ENCODE measurements around the gene PRRT4.

Gene PRRT4

DNA sequence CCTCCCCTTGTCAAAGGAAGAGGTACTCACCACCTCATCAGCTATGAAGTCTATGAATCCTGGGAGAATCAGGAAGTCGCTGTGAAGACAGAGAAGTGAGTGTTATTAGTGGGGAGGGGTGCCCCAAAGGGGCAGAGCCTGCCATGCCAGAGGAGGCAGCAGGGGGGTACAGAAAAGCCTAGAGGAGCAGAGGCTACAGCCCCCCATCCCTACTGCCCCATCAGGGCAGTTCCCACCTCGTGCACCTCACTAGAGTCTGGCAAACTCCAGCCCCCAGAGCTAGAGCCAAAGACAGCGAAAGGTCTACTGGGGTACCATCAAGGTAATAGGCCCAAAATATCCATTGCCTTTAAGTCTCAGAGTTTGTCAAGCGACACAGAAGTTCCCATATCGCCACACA is 42.2 kb upstream of the PRRT4 start:
- Histone ChIP-seq H3K4me1 (ENCODE audit: control insufficient read depth, insufficient read depth, low read length) (no peaks in the 10 kb centered on the region; the same call in 1 of the 2 replicates), H3K36me3 (ENCODE audit: control insufficient read depth in 2 of 2, insufficient read depth in 1 of 2, low read length in 2 of 2) (peaks cover 4 to 40% of the 10 kb centered on the region in 2 experiments; a peak in 2 of 3 replicates), H3K4me3 (ENCODE audit: low read depth, low read length) (no peak overlapping the region), H3K27ac (ENCODE audit: extremely low read depth, low read depth, low read length) (no peak overlapping the region), H3K9me3 (ENCODE audit: control insufficient read depth, insufficient read depth, low read depth, low read length) (no peaks in the 10 kb centered on the region)
- no peak for TF ChIP-seq ZNF585B (tag by site-specific recombination; IDR thresholded peaks at IDR 0.05)
- TF ChIP-seq ZNF341 (tag by site-specific recombination; IDR thresholded peaks at IDR 0.05; ENCODE audit: low read depth), result peak; percentile 48; the same call in 1 of the 2 replicates
- TF ChIP-seq YY1 (tag by site-specific recombination; IDR thresholded peaks at IDR 0.05), result no peak
- POLR2A ChIA-PET, result no interaction called here
- CTCF ChIA-PET, result interaction anchor here (0.5 to 7.3 kb wide), 5 partner anchors 22 to 735 kb away, joined by 3 to 160 read pairs (median 10); no protein-coding TSS in a partner anchor

- no peak for TF ChIP-seq ZNF114 (tag by site-specific recombination; IDR thresholded peaks at IDR 0.05)
- no peak for TF ChIP-seq ZNF747 (tag by site-specific recombination; IDR thresholded peaks at IDR 0.05)
- TF ChIP-seq ZNF645 (tag by site-specific recombination; IDR thresholded peaks at IDR 0.05), result no peak
- no peak for TF ChIP-seq ZNF555 (tag by site-specific recombination; conservative IDR thresholded peaks at IDR 0.05)
- TF ChIP-seq ZEB2 (tag by site-specific recombination; IDR thresholded peaks at IDR 0.05), result no peak
- TF ChIP-seq, protein P1, sequence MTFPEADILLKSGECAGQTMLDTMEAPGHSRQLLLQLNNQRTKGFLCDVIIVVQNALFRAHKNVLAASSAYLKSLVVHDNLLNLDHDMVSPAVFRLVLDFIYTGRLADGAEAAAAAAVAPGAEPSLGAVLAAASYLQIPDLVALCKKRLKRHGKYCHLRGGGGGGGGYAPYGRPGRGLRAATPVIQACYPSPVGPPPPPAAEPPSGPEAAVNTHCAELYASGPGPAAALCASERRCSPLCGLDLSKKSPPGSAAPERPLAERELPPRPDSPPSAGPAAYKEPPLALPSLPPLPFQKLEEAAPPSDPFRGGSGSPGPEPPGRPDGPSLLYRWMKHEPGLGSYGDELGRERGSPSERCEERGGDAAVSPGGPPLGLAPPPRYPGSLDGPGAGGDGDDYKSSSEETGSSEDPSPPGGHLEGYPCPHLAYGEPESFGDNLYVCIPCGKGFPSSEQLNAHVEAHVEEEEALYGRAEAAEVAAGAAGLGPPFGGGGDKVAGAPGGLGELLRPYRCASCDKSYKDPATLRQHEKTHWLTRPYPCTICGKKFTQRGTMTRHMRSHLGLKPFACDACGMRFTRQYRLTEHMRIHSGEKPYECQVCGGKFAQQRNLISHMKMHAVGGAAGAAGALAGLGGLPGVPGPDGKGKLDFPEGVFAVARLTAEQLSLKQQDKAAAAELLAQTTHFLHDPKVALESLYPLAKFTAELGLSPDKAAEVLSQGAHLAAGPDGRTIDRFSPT (tag by site-specific recombination; IDR thresholded peaks at IDR 0.05), result no peak
- no peak for TF ChIP-seq ZBTB8A (tag by site-specific recombination; IDR thresholded peaks at IDR 0.05)
- TF ChIP-seq, protein P2, sequence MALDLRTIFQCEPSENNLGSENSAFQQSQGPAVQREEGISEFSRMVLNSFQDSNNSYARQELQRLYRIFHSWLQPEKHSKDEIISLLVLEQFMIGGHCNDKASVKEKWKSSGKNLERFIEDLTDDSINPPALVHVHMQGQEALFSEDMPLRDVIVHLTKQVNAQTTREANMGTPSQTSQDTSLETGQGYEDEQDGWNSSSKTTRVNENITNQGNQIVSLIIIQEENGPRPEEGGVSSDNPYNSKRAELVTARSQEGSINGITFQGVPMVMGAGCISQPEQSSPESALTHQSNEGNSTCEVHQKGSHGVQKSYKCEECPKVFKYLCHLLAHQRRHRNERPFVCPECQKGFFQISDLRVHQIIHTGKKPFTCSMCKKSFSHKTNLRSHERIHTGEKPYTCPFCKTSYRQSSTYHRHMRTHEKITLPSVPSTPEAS (tag by site-specific recombination; IDR thresholded peaks at IDR 0.05), result no peak
- TF ChIP-seq TCF7L2 (IDR thresholded peaks at IDR 0.05; ENCODE audit: borderline replicate concordance, low read depth, low read length), result no peak
- no peak for TF ChIP-seq ZNF366 (tag by site-specific recombination; conservative IDR thresholded peaks at IDR 0.05)
- TF ChIP-seq ZNF37A (tag by site-specific recombination; IDR thresholded peaks at IDR 0.05), result no peak
- TF ChIP-seq, protein P3, sequence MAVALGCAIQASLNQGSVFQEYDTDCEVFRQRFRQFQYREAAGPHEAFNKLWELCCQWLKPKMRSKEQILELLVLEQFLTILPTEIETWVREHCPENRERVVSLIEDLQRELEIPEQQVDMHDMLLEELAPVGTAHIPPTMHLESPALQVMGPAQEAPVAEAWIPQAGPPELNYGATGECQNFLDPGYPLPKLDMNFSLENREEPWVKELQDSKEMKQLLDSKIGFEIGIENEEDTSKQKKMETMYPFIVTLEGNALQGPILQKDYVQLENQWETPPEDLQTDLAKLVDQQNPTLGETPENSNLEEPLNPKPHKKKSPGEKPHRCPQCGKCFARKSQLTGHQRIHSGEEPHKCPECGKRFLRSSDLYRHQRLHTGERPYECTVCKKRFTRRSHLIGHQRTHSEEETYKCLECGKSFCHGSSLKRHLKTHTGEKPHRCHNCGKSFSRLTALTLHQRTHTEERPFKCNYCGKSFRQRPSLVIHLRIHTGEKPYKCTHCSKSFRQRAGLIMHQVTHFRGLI (tag by site-specific recombination; IDR thresholded peaks at IDR 0.05), result no peak
- no peak for TF ChIP-seq ZNF501 (tag by site-specific recombination; IDR thresholded peaks at IDR 0.05)
- TF ChIP-seq, protein P4, sequence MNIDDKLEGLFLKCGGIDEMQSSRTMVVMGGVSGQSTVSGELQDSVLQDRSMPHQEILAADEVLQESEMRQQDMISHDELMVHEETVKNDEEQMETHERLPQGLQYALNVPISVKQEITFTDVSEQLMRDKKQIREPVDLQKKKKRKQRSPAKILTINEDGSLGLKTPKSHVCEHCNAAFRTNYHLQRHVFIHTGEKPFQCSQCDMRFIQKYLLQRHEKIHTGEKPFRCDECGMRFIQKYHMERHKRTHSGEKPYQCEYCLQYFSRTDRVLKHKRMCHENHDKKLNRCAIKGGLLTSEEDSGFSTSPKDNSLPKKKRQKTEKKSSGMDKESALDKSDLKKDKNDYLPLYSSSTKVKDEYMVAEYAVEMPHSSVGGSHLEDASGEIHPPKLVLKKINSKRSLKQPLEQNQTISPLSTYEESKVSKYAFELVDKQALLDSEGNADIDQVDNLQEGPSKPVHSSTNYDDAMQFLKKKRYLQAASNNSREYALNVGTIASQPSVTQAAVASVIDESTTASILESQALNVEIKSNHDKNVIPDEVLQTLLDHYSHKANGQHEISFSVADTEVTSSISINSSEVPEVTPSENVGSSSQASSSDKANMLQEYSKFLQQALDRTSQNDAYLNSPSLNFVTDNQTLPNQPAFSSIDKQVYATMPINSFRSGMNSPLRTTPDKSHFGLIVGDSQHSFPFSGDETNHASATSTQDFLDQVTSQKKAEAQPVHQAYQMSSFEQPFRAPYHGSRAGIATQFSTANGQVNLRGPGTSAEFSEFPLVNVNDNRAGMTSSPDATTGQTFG (tag by site-specific recombination; IDR thresholded peaks at IDR 0.05; ENCODE audit: borderline replicate concordance), result no peak
- no peak for TF ChIP-seq SETDB1 (IDR thresholded peaks at IDR 0.05; ENCODE audit: insufficient read length, low read length)
- TF ChIP-seq ZNF76 (tag by site-specific recombination; IDR thresholded peaks at IDR 0.05; ENCODE audit: borderline replicate concordance, low read depth), result no peak
- TF ChIP-seq ZNF19 (tag by site-specific recombination; IDR thresholded peaks at IDR 0.05; ENCODE audit: low read depth), result no peak
- no peak for TF ChIP-seq KLF9 (tag by site-specific recombination; IDR thresholded peaks at IDR 0.05; ENCODE audit: low read depth)
- TF ChIP-seq GFI1B (tag by site-specific recombination; IDR thresholded peaks at IDR 0.05), result no peak
- no peaks in the 10 kb centered on the region for H3K9me3 ChIP-seq (ENCODE audit: control insufficient read depth, insufficient read depth, low read depth, low read length)
- peaks cover 8 to 54% of the 10 kb centered on the region in 2 experiments; a peak in 2 of 3 replicates for H3K36me3 ChIP-seq (ENCODE audit: control insufficient read depth in 2 of 2, insufficient read depth in 1 of 2, low read length in 2 of 2)
- no peak overlapping the region for H3K4me3 ChIP-seq (ENCODE audit: low read depth, low read length)
- ChIA-PET CTCF (interaction anchor here (4.2 to 7.3 kb wide), 2 partner anchors 24 to 55 kb away, joined by 10 to 160 read pairs; no protein-coding TSS in a partner anchor), POLR2A (no interaction called here)
- no peaks in the 10 kb centered on the region for H3K4me1 ChIP-seq (ENCODE audit: control insufficient read depth, insufficient read depth, low read length)
- no peak overlapping the region for H3K27ac ChIP-seq (ENCODE audit: extremely low read depth, low read depth, low read length)
These were observed 40.9 kb upstream of the PRRT4 start for GRCh38 chr7:128402356-128402755.
